ENCODE data around the gene SCARF2. TPM values are rescaled to one million over a fixed set of nuclear protein-coding genes. Genes with fewer than 3 reads are reported as not detected.

Gene SCARF2
- total RNA-seq, 1 donor from 2014 or later: 133 TPM

DNA sequence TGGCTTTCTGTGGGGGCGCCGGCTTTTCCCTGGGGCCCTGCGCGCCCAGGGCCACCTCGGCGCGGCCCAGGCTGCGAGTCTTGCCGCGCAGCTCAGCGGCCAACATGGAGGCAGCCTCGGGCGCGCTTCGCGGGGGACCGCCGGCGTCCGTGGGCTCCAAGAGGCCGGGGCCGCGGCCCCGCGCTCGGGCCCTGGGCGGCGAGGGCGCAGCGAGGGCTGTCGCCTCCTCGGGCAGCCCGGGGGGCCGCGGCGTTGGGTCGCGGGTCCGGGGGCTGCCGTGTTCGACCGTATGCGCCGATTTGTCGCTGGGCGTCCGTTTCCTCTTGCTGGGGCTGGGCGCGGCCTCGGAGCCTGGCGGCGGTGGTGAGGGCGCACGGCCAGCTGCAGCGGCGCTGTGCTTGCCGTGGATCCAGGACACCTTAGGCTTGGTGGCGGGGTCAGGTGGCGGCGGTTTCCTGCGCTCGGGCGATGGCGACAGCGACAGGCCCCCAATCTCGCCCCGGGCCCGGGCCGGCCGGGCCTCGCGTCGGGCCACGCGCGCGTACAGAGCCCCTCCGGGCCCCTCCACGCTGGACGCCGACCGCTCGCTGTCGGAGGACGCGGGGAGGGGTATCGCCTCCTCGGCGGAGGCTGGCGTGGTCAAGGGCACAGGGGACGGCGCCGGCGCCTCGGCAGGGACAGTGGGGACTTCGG, 11.9 kb downstream of the SCARF2 start:
- DNase-seq (ENCODE audit: low spot score in 2 of 2): no peak
- Histone ChIP-seq H3K4me1 (peaks cover 5 to 21% of the 10 kb centered on the region in 2 donors), H3K27ac (no peak overlapping the region), H3K27me3 (no peaks in the 10 kb centered on the region), H3K36me3 (peaks cover 39 to 59% of the 10 kb centered on the region in 2 donors), H3K4me3 (peak overlapping the region in 1 of 2 donors; percentile 20), H3K9me3 (no peaks in the 10 kb centered on the region)
- TF ChIP-seq, protein P1, sequence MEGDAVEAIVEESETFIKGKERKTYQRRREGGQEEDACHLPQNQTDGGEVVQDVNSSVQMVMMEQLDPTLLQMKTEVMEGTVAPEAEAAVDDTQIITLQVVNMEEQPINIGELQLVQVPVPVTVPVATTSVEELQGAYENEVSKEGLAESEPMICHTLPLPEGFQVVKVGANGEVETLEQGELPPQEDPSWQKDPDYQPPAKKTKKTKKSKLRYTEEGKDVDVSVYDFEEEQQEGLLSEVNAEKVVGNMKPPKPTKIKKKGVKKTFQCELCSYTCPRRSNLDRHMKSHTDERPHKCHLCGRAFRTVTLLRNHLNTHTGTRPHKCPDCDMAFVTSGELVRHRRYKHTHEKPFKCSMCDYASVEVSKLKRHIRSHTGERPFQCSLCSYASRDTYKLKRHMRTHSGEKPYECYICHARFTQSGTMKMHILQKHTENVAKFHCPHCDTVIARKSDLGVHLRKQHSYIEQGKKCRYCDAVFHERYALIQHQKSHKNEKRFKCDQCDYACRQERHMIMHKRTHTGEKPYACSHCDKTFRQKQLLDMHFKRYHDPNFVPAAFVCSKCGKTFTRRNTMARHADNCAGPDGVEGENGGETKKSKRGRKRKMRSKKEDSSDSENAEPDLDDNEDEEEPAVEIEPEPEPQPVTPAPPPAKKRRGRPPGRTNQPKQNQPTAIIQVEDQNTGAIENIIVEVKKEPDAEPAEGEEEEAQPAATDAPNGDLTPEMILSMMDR (IDR thresholded peaks at IDR 0.05): no peak
- intact Hi-C loops (cut with DNase I): no loop called here

DNA sequence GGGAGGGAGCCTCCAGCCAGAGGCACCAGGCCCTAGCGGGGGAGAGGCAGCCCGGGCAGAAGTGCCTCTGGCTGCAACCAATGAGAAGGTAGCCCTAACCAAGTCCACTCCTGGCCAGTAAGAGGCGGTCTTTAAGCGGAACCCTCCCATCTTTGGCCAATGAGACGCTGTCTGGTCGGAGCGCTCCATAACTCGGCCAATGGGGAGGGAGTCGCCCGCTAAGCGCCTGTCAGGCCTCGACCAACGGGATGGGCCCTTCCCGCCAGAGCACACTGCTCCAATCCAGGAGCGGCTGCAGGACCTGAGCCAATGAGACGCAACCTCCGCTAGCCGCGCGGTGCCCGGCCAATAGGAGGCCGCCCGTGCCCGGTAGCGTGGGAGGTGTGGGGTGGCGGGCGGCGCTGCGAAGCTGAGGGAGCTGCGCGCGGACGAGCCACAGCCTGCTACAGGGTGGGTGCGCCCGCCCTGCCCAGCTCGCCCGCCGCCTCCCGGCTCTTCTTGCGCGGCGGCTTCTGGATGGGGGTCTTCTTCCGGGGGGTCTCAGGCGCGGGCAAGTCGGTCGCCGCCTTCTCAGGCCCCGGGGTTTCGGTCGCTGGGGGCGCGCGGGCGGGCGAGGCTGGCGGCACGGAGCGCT, 12.6 kb downstream of the SCARF2 start:
- Histone ChIP-seq H3K27me3 (no peaks in the 10 kb centered on the region), H3K4me3 (peak overlapping the region in 1 of 2 donors; percentile 20), H3K9me3 (no peaks in the 10 kb centered on the region), H3K4me1 (peaks cover 5 to 21% of the 10 kb centered on the region in 2 donors), H3K36me3 (peaks cover 39 to 53% of the 10 kb centered on the region in 2 donors), H3K27ac (no peak overlapping the region)
- intact Hi-C loops (cut with DNase I): no loop called here
- TF ChIP-seq, protein P1 (IDR thresholded peaks at IDR 0.05): no peak
- peak in 1 of 2 donors; percentile 60 for DNase-seq (ENCODE audit: low spot score in 2 of 2)

DNA sequence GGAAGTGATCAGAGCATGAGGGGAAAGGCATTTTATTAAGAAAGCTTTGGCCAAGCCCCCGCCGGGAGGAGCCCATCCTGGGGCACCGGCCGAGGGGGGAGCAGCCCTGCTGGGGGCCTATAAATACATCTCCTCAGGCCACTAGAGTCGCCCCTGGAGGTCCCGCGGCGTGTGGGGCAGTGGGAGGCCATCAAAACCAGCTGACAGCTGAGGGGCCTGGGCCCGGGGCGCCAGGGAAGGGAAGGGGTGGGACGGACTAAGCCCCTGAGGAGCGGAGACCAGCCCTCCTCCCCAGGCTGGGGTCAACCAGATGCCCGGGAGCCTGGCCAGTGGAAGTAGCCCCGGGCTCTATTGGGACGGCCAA, 13.1 kb downstream of the SCARF2 start:
- TF ChIP-seq, protein P1 (IDR thresholded peaks at IDR 0.05): no peak
- H3K36me3 ChIP-seq: peaks cover 34 to 48% of the 10 kb centered on the region in 2 donors
- H3K9me3 ChIP-seq: no peaks in the 10 kb centered on the region
- H3K27ac ChIP-seq: peak overlapping the region in 1 of 2 donors; percentile 45
- H3K4me3 ChIP-seq: no peak overlapping the region
- H3K27me3 ChIP-seq: no peaks in the 10 kb centered on the region
- intact Hi-C loops (cut with DNase I): no loop called here
- peaks cover 5 to 21% of the 10 kb centered on the region in 2 donors for H3K4me1 ChIP-seq
- DNase-seq (ENCODE audit: low spot score in 2 of 2): peak in 1 of 2 donors; percentile 54

DNA sequence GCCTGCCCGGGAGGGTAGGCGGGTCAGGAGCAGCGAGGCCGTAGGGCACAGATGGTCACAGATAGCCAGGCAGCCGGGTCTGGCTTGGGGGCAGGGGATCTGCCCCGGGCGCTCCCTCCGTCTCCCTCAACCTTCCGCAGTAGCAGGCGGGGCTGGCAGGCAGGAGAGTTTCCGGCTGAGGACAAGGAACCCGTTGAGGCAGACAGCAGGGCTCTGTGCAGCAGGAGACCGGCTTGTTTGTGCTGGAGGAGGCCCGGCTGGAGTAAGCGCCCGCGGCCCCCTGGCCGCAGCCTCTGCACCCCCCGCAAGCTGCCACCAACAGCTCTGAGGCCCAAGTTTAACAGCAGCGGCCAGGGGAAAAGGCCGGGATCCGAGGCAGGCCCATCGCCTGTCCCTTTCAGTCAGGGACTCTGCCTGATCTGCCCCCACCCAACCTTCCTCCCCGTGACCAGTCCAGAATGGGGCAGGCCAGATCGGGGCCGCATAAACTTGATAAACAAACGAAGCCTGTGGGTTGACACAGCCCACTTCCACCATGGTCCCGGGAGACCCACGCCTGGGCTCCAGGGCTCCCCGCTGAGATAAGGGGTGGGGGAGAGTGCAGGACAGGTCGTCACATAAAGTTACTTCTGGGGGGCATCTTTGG, 13.6 kb downstream of the SCARF2 start:
- Histone ChIP-seq H3K4me3 (no peak overlapping the region), H3K36me3 (peaks cover 29 to 43% of the 10 kb centered on the region in 2 donors), H3K27me3 (no peaks in the 10 kb centered on the region), H3K4me1 (peaks cover 5 to 21% of the 10 kb centered on the region in 2 donors), H3K9me3 (no peaks in the 10 kb centered on the region), H3K27ac (peak overlapping the region in 1 of 2 donors; percentile 45)
- intact Hi-C loops (cut with DNase I): loop anchor here (2.0 kb wide), 1 partner anchor 13 kb away; the partner anchor contains the start of gene SCARF2
- TF ChIP-seq, protein P1 (IDR thresholded peaks at IDR 0.05): no peak
- no peak for DNase-seq (ENCODE audit: low spot score in 2 of 2)

DNA sequence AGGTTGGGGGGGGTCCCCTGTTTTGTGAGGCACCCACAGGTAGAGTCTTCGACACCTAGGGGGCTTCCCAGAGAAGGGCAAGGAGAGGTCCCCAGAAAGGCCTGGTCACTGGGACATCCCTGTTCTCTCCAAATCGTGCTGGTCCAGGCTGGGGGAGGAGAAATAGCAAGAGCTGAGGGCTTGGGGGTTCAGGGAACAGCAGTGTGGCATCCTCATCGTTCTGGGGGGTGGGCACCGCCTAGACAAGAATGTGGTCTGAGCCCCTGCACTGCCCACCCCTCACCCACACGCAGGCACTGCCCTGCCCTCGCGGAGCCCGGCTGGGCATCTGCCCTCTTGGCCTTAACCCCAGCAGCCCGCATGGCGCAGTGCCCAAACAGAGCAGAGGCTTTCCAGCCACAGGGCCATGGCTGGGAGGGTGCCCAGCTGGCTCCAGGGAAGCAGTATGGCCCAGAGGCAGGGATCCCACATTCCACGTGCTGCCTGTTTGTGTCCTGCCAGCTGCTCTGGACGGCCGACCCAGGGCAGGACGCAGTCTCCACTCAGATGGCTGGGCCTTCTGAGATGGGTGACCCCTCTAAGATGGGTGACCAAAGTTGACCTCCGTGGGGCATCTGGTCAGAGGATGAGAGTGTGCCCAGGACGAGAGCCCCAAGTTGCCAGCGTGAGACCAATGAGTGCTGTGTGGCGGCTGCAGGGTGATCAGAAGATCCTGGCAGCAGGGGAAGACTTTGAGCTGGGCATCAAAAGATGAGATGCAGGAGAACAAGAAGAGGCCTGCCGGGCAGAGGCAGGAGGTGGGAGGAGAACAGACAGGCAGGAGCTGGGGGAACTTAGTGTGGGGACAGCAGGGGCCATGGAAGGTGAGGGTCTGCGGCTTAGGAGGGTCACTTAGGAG, 14.4 kb downstream of the SCARF2 start:
- DNase-seq (ENCODE audit: low spot score in 2 of 2): peak in 1 of 2 donors; percentile 82
- TF ChIP-seq, protein P1 (IDR thresholded peaks at IDR 0.05): no peak

More for the DNA sequence above, 14.4 kb downstream of the SCARF2 start:
- Histone ChIP-seq H3K27ac (peak overlapping the region in 1 of 2 donors; percentile 45), H3K4me3 (peak overlapping the region in 1 of 2 donors; percentile 0), H3K27me3 (no peaks in the 10 kb centered on the region), H3K36me3 (peaks cover 21 to 35% of the 10 kb centered on the region in 2 donors), H3K4me1 (peaks cover 5 to 21% of the 10 kb centered on the region in 2 donors), H3K9me3 (no peaks in the 10 kb centered on the region)
- intact Hi-C loops (cut with DNase I): loop anchor here (2.0 kb wide), 1 partner anchor 14 kb away; the partner anchor contains the start of gene SCARF2
